ENCODE measurements around the gene NGEF. TPM values are rescaled to one million over a fixed set of nuclear protein-coding genes. Genes with fewer than 3 reads are reported as not detected.

The NGEF gene
- total and polyA plus RNA-seq, 2 experiments from 2014 or later, result 2.0 to 2.9 TPM

DNA sequence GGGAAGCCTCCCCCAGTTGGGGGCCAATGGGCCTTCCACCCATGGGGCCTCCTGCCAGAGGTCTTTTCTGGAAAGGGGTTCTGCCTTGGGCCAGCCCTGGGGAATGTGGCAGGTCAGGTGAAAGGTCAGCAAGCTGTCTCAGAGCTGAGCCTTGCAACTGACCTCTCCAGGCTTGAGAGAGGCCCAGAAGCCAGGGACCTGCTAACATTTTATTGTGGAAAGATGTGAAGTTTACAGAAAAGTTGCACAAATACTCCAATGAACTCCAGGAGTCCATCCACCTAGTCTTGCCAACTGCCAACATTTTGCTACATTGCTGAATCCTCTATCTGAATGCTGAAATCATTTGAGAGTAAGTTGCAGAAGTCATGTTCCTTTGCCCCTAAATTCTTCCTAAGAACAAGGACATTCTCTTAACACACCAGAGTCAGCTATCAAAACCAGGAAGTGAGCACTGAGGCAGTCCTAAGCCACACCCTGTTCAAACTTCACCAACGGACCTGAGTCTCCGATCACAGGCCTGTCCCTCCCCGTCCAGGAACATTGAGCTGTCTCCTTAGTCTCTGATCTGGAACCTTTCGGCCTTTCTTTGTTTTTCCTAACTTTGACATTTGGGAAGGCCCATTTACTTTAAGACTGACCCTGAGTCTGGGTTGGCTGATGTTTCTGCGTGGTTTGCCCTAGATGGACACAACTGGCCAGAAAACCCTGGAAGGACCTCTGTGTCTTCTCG, 139.0 kb downstream of the NGEF start:
- no peak for DNase-seq (ENCODE audit: low read depth in 1 of 2, low spot score in 1 of 2)
- no peak for TF ChIP-seq CTCF (IDR thresholded peaks at IDR 0.05; ENCODE audit: low read depth, low read length)
- no peak overlapping the region for H3K27ac ChIP-seq
- no peaks in the 10 kb centered on the region for H3K36me3 ChIP-seq
- no peaks in the 10 kb centered on the region for H3K9me3 ChIP-seq (ENCODE audit: low read depth)
- no peak overlapping the region for H3K4me3 ChIP-seq
- peaks cover 32% of the 10 kb centered on the region for H3K27me3 ChIP-seq
- H3K4me1 ChIP-seq (ENCODE audit: low read depth), result no peaks in the 10 kb centered on the region

DNA sequence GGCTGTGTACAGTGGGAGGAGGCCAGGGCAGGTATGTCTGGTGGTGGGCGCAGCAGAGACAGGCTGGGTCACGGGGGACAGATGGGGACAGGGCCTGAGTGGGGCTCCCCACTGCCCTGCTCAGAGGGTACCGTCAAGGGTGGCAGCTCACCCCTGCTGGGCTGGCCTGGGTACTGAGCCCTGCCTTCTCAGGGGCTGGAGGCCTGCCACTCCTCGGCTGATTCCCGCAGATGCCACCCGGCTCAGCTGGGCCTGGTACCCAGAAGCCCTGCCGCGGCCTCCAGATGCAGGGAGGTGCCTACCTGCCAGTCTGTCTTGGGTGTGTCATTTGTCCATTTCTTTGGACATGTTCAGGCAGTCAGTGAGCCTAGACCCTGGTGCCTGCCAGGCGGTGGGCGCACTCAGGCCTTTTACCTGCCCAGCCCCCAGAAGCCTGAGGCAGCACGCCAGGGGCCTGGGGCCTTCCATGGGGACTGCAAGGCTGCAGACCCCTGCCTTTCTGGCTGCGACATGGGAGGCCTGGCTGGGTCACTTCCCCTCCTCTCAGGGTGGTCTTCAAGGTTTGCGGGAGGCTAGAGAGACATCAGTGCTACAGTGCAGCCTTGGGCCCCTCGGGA, 139.7 kb downstream of the NGEF start:
- no peak for DNase-seq (ENCODE audit: low read depth in 1 of 2, low spot score in 1 of 2)
- Histone ChIP-seq H3K4me3 (no peak overlapping the region), H3K27me3 (peaks cover 32% of the 10 kb centered on the region), H3K4me1 (ENCODE audit: low read depth) (no peaks in the 10 kb centered on the region), H3K36me3 (no peaks in the 10 kb centered on the region), H3K27ac (no peak overlapping the region), H3K9me3 (ENCODE audit: low read depth) (no peaks in the 10 kb centered on the region)
- no peak for TF ChIP-seq CTCF (IDR thresholded peaks at IDR 0.05; ENCODE audit: low read depth, low read length)

DNA sequence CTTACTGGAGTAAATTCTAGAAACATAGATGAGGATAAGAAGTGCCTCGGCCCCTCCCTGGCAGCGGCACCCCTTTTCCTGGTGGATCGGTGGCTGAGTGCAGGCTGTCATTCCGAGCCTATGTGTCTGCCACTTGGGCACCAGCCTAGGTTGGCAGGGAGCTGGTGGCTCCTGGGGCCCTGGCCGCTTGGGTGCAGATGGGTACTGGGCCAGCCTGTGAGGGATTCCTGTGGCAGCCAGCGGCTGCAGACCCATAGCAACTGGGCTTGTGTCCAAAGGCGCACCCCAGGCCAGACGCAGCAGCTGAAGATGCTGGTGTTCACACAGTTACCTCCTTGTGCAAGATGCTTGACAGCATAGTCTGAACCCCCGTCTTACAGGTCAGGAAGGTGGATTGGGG, 140.2 kb downstream of the NGEF start:
- Histone ChIP-seq H3K4me3 (no peak overlapping the region), H3K36me3 (no peaks in the 10 kb centered on the region), H3K4me1 (ENCODE audit: low read depth) (no peaks in the 10 kb centered on the region), H3K27me3 (peaks cover 30% of the 10 kb centered on the region), H3K9me3 (ENCODE audit: low read depth) (no peaks in the 10 kb centered on the region), H3K27ac (no peak overlapping the region)
- no peak for TF ChIP-seq CTCF (IDR thresholded peaks at IDR 0.05; ENCODE audit: low read depth, low read length)
- DNase-seq (ENCODE audit: low read depth in 1 of 2, low spot score in 1 of 2), result no peak

- peaks cover 23% of the 10 kb centered on the region for H3K27me3 ChIP-seq
- no peak overlapping the region for H3K4me3 ChIP-seq
- H3K36me3 ChIP-seq, result no peaks in the 10 kb centered on the region
- no peak for TF ChIP-seq CTCF (IDR thresholded peaks at IDR 0.05; ENCODE audit: low read depth, low read length)
- DNase-seq (ENCODE audit: low read depth in 1 of 2, low spot score in 1 of 2), result no peak
- H3K27ac ChIP-seq, result no peak overlapping the region
- no peaks in the 10 kb centered on the region for H3K9me3 ChIP-seq (ENCODE audit: low read depth)
- H3K4me1 ChIP-seq (ENCODE audit: low read depth), result no peaks in the 10 kb centered on the region
Measured at GRCh38 chr2:232871835-232872736, 141.0 kb downstream of the NGEF start.

DNA sequence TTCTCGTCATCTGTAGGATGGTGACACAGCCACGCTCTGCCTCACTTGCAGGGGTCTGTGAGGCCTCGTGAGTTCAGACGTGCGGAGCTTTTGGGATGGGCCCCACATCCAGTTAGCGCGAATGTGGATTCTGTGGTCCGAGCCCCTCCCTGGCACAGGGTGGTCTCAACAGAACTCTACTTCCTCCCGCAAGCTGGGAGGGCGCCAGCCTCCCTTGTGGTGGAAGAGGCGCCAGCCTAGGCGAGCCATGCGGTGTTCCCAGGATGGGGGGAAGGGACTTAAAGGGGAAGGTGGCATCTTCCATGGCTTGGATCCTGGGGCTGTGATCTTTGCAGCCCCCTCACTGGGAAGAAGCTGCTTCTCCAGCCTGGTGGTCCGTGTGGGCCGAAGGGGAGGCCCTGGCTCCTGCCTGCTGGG, 141.6 kb downstream of the NGEF start:
- Histone ChIP-seq H3K36me3 (no peaks in the 10 kb centered on the region), H3K4me1 (ENCODE audit: low read depth) (no peaks in the 10 kb centered on the region), H3K9me3 (ENCODE audit: low read depth) (no peaks in the 10 kb centered on the region), H3K4me3 (no peak overlapping the region), H3K27me3 (peaks cover 16% of the 10 kb centered on the region), H3K27ac (no peak overlapping the region)
- no peak for TF ChIP-seq CTCF (IDR thresholded peaks at IDR 0.05; ENCODE audit: low read depth, low read length)
- DNase-seq (ENCODE audit: low read depth in 1 of 2, low spot score in 1 of 2), result no peak
